Measurements from ENCODE around the gene ZC3H6.
"Not testable (repeated sequence)": the region's sequence is repeated elsewhere in the genome, so short reads cannot be mapped to it uniquely, and the experiment has no call there.

Gene ZC3H6

GRCh38 chr2:112321375-112322320 lies 46.3 kb downstream of the ZC3H6 start:
- DNase-seq (ENCODE audit: low read depth in 2 of 2, low spot score in 1 of 2), result no peak

DNA sequence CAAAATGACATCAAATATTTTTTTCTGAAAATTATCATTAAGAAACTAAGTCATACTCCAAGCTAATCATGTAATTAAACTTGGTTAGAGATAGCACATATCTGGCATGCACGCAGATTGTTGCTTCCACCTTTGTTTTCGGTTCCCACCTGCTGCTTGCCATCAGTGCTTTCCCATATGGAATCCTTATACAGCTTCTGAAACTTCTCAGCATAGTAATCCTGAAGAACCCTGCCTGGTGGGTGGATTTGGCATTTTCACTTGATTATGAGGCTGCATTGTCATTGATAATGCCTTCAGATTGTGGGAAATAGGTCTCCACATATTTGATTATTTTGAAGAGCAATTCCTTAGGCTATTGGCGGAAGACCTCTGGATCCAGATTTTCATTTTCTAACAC lies 47.5 kb downstream of the ZC3H6 start:
- no peak for DNase-seq (ENCODE audit: low read depth in 2 of 2, low spot score in 1 of 2)

GRCh38 chr2:112332123-112332696 lies 56.8 kb downstream of the ZC3H6 start:
- no peak for DNase-seq (ENCODE audit: low read depth in 2 of 2, low spot score in 1 of 2)

DNA sequence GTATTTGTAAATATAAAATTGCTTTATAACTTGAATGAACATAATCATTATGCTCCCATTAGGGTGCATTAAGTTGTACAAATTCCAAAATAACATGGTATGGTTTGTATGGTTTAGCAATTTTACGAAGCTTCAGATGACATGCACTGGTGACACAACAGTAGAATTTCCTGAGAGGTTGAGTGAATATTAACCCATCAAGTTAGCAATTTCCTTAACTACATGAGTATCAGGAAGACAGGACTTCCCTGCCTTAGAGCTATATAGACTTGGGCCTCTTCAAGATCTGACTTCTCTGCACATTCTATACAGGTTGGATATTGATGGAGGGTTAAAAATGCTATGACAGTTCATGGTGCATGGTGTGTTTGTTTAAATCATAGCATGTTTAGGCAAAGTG lies 60.2 kb downstream of the ZC3H6 start:
- DNase-seq (ENCODE audit: low read depth in 2 of 2, low spot score in 1 of 2), result no peak

- DNase-seq (ENCODE audit: low read depth in 2 of 2, low spot score in 1 of 2), result no peak
Observed at GRCh38 chr2:112339986-112340385, 64.6 kb downstream of the ZC3H6 start.

DNA sequence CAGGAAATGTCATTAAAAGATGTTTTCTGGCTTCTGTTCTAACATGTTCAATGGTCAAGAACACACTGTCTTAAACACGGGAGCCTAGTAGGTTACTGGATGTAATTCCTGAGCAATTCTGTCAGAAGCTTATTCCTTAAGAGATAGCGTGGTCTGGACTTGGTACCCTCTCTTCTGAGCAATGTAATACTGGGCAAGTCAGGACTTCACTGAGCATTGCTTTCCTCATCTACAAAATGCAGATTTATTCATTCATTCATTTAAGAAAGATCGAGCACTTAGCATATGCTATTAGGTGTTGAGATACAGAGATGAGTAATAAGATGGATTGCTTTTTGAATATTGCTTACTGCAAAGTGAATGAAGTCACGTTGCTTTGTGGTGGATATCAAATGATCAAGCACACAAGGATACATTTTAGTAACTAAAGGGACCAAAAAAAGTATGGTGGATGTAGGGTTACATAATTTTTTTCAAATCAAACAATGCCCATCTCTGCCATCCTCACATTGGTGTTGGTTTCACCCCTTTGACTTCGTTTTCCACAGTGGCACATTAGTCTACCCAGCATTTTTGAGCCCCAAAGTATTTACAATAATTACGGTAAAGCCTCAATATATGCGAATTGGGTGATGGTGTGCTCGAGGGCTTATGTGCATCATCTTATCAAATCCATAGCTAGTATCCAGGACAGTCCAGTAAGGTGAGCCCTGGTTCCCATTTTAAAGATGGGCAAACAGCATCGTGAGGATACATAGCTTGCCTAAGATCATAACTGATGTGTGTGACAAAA lies 65.3 kb downstream of the ZC3H6 start:
- DNase-seq (ENCODE audit: low read depth in 2 of 2, low spot score in 1 of 2), result no peak

GRCh38 chr2:112342067-112342550 lies 66.7 kb downstream of the ZC3H6 start:
- DNase-seq (ENCODE audit: low read depth in 2 of 2, low spot score in 1 of 2), result no peak

DNA sequence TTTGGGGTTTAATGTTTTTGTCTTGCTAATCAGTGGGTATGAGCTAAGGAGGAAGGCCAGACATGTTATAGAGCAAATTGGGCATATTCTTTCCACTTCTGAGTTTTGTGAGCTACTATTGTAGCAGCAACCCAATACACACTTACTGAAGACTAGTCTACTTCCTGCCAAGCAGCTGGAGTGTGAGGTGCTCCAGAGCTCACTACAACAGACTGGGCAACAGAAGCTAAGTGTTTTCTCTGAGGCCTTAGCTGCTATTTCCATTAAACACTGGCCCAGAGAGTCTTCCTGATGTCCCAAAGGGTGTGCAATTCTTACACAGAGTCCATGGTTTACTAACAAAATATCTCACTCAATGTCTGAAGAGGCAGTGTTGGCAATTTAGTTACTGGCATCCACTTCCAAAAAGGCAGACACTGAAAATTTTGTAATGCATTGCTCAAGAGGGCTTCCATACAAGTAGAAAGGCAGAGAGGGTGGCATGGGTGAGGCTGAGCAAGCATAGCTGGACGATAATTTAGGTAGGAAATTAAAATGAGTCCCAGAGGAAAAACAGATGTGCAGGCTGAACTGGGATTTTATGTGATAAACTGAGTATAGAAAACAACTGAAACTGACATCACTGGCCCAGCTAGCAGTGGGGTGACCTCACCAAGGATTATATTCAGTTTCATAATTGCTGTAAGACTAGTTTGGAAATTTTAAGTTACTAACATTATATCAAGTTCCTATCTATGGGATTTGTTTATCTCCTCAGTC lies 68.6 kb downstream of the ZC3H6 start:
- no peak for DNase-seq (ENCODE audit: low read depth in 2 of 2, low spot score in 1 of 2)

- DNase-seq (ENCODE audit: low read depth in 2 of 2, low spot score in 1 of 2), result no peak
Observed at GRCh38 chr2:112345030-112346027, 69.9 kb downstream of the ZC3H6 start.

GRCh38 chr2:112352292-112352691 lies 76.9 kb downstream of the ZC3H6 start:
- DNase-seq (ENCODE audit: low read depth in 2 of 2, low spot score in 1 of 2), result not testable (repeated sequence)

- not testable (repeated sequence) for DNase-seq (ENCODE audit: low read depth in 2 of 2, low spot score in 1 of 2)
Observed at GRCh38 chr2:112352809-112353603, 77.6 kb downstream of the ZC3H6 start.

GRCh38 chr2:112354335-112354734 lies 78.9 kb downstream of the ZC3H6 start:
- not testable (repeated sequence) for DNase-seq (ENCODE audit: low read depth in 2 of 2, low spot score in 1 of 2)

- DNase-seq (ENCODE audit: low read depth in 2 of 2, low spot score in 1 of 2), result not testable (repeated sequence)
Observed at GRCh38 chr2:112360055-112360454, 84.7 kb downstream of the ZC3H6 start.
